ENCODE measurements around the gene TMEM135. TPM values are rescaled to one million over a fixed set of nuclear protein-coding genes. Genes with fewer than 3 reads are reported as not detected.
"Not testable (repeated sequence)": the region's sequence is repeated elsewhere in the genome, so short reads cannot be mapped to it uniquely, and the experiment has no call there.

Gene TMEM135
- total RNA-seq, 1 donor from 2014 or later, result 20.6 TPM

- Histone ChIP-seq H3K36me3 (ENCODE audit: insufficient read depth, low read length) (no peaks in the 10 kb centered on the region), H3K27ac (ENCODE audit: low read depth, low read length) (no peak overlapping the region), H3K4me2 (ENCODE audit: low read length) (no peak overlapping the region), H4K20me1 (ENCODE audit: insufficient read depth, low read length) (no peaks in the 10 kb centered on the region), H3K9ac (ENCODE audit: low read length) (no peak overlapping the region), H3K9me3 (ENCODE audit: insufficient read depth, low read depth, low read length) (no peaks in the 10 kb centered on the region), H3K4me3 (ENCODE audit: insufficient read depth, low read depth, low read length) (no peak overlapping the region), H3K4me1 (ENCODE audit: insufficient read depth, low read length) (no peaks in the 10 kb centered on the region), H2AFZ (ENCODE audit: low read depth, low read length) (no peak overlapping the region), H3K27me3 (ENCODE audit: insufficient read depth, low read length) (no peaks in the 10 kb centered on the region), H3K79me2 (ENCODE audit: insufficient read depth, low read length) (no peaks in the 10 kb centered on the region)
- Mint-ChIP-seq H3K4me3 (ENCODE audit: unreplicated experiment) (no peak overlapping the region), H3K36me3 (ENCODE audit: low read depth, unreplicated experiment) (no peaks in the 10 kb centered on the region), H3K4me1 (ENCODE audit: low read depth, unreplicated experiment) (no peaks in the 10 kb centered on the region), H3K27me3 (ENCODE audit: low read depth, unreplicated experiment) (no peaks in the 10 kb centered on the region), H3K27ac (ENCODE audit: unreplicated experiment) (no peak overlapping the region), H3K9me3 (ENCODE audit: unreplicated experiment) (peaks cover 5% of the 10 kb centered on the region)
- TF ChIP-seq CTCF (IDR thresholded peaks at IDR 0.05; ENCODE audit: insufficient read depth, low read depth, low read length), result no peak
- no peak for TF ChIP-seq EZH2 (IDR thresholded peaks at IDR 0.05; ENCODE audit: insufficient read depth, low read length)
- no peak for DNase-seq (ENCODE audit: low read depth)
- FAIRE-seq, result no peak
Observed at GRCh38 chr11:87022738-87023137, 15.0 kb upstream of the TMEM135 start.

GRCh38 chr11:87026415-87026814 is 11.3 kb upstream of the TMEM135 start:
- not testable (repeated sequence) for H3K27ac ChIP-seq (ENCODE audit: low read depth, low read length); H3K4me1 ChIP-seq (ENCODE audit: insufficient read depth, low read length); H3K9me3 Mint-ChIP-seq (ENCODE audit: unreplicated experiment); H2AFZ ChIP-seq (ENCODE audit: low read depth, low read length); FAIRE-seq; H3K4me3 ChIP-seq (ENCODE audit: insufficient read depth, low read depth, low read length); H3K9ac ChIP-seq (ENCODE audit: low read length); H3K27ac Mint-ChIP-seq (ENCODE audit: unreplicated experiment); H3K36me3 Mint-ChIP-seq (ENCODE audit: low read depth, unreplicated experiment); H3K79me2 ChIP-seq (ENCODE audit: insufficient read depth, low read length); H3K4me2 ChIP-seq (ENCODE audit: low read length); H3K9me3 ChIP-seq (ENCODE audit: insufficient read depth, low read depth, low read length); H3K27me3 ChIP-seq (ENCODE audit: insufficient read depth, low read length); H3K36me3 ChIP-seq (ENCODE audit: insufficient read depth, low read length); H3K27me3 Mint-ChIP-seq (ENCODE audit: low read depth, unreplicated experiment); H3K4me1 Mint-ChIP-seq (ENCODE audit: low read depth, unreplicated experiment); H4K20me1 ChIP-seq (ENCODE audit: insufficient read depth, low read length); DNase-seq (ENCODE audit: low read depth); H3K4me3 Mint-ChIP-seq (ENCODE audit: unreplicated experiment)

GRCh38 chr11:87030458-87031054 is 7.2 kb upstream of the TMEM135 start:
- Histone ChIP-seq H3K9ac (ENCODE audit: low read length) (no peak overlapping the region), H2AFZ (ENCODE audit: low read depth, low read length) (no peak overlapping the region), H3K27me3 (ENCODE audit: insufficient read depth, low read length) (no peaks in the 10 kb centered on the region), H4K20me1 (ENCODE audit: insufficient read depth, low read length) (no peaks in the 10 kb centered on the region), H3K4me2 (ENCODE audit: low read length) (no peak overlapping the region), H3K27ac (ENCODE audit: low read depth, low read length) (no peak overlapping the region), H3K79me2 (ENCODE audit: insufficient read depth, low read length) (no peaks in the 10 kb centered on the region), H3K9me3 (ENCODE audit: insufficient read depth, low read depth, low read length) (no peaks in the 10 kb centered on the region), H3K4me1 (ENCODE audit: insufficient read depth, low read length) (no peaks in the 10 kb centered on the region), H3K36me3 (ENCODE audit: insufficient read depth, low read length) (no peaks in the 10 kb centered on the region), H3K4me3 (ENCODE audit: insufficient read depth, low read depth, low read length) (no peak overlapping the region)
- H3K27me3 Mint-ChIP-seq (ENCODE audit: low read depth, unreplicated experiment), result no peaks in the 10 kb centered on the region
- DNase-seq (ENCODE audit: low read depth) (no peak), FAIRE-seq (no peak)
- H3K4me1 Mint-ChIP-seq (ENCODE audit: low read depth, unreplicated experiment), result peaks cover 4% of the 10 kb centered on the region
- H3K36me3 Mint-ChIP-seq (ENCODE audit: low read depth, unreplicated experiment), result no peaks in the 10 kb centered on the region
- H3K9me3 Mint-ChIP-seq (ENCODE audit: unreplicated experiment), result no peaks in the 10 kb centered on the region
- H3K27ac Mint-ChIP-seq (ENCODE audit: unreplicated experiment), result no peak overlapping the region
- no peak overlapping the region for H3K4me3 Mint-ChIP-seq (ENCODE audit: unreplicated experiment)
- TF ChIP-seq CTCF (IDR thresholded peaks at IDR 0.05; ENCODE audit: insufficient read depth, low read depth, low read length) (no peak), EZH2 (IDR thresholded peaks at IDR 0.05; ENCODE audit: insufficient read depth, low read length) (no peak)
